PFSK-1 (cell line): Measurements from ENCODE around the gene LMF2.

Source experiments
- FOXP2 ChIP-seq: optimal IDR thresholded peaks from 2 replicates; pipeline ENCODE3; 2011; ENCODE audit warnings: borderline replicate concordance, control low read depth, inconsistent platforms; ENCODE audit not compliant: insufficient read depth; ENCODE audit errors: extremely low read length, extremely low read depth
- POLR2AphosphoS5 ChIP-seq: IDR thresholded peaks from 2 replicates; pipeline ENCODE4 v1.6.1; 2012; ENCODE audit warnings: low read depth, mild to moderate bottlenecking, control low read depth, low read length, moderate library complexity
- SIN3A ChIP-seq: IDR thresholded peaks from 2 replicates; pipeline ENCODE4 v1.6.1; 2012; ENCODE audit warnings: mild to moderate bottlenecking, low read length, moderate library complexity, borderline replicate concordance; ENCODE audit not compliant: insufficient read depth

GRCh38 chr22:50473855-50474671 is 33.4 kb downstream of the LMF2 start:
- TF ChIP-seq SIN3A = no peak
- no peak for TF ChIP-seq FOXP2
- no peak for TF ChIP-seq POLR2AphosphoS5
